Caki2 (cell line): ENCODE data around the gene RNF212. TPM values are rescaled to one million over a fixed set of nuclear protein-coding genes. Genes with fewer than 3 reads are reported as not detected.

Experiments
- DNase-seq: peaks from one replicate; pipeline ENCODE4 v3.0.0-alpha.2; 2015; ENCODE audit warnings: low read depth
- in situ Hi-C: cut with HindIII; loops from 2 replicates; pipeline ENCODE4 v1.10.0; 2016; ENCODE audit warnings: low sequenced_read_pairs, low pct_unique_long_range_greater_than_20kb, mixed read lengths
- total RNA-seq: library from RNA; depleted of rRNA; stranded (reverse); fragments of >200 nt; shearing (Covaris generic); gene quantifications from 2 replicates; pipeline ENCODE4 v1.2.3, GENCODE V29; 2014; ENCODE audit warnings: low replicate concordance

The RNF212 gene
- total RNA-seq, 1 experiment from 2014 or later: not detected

GRCh38 chr4:1044469-1045192 lies 68.7 kb downstream of the RNF212 start:
- no peak for DNase-seq
- in situ Hi-C loops: no loop called here

- in situ Hi-C loops: no loop called here
Observed at GRCh38 chr4:1043651-1044468, 69.5 kb downstream of the RNF212 start.

GRCh38 chr4:1043162-1043561 lies 70.2 kb downstream of the RNF212 start:
- DNase-seq: no peak
- in situ Hi-C loops: no loop called here

More at GRCh38 chr4:1043651-1044468, 69.5 kb downstream of the RNF212 start:
- peak; percentile 97 for DNase-seq

GRCh38 chr4:1042352-1043055 lies 70.9 kb downstream of the RNF212 start:
- no peak for DNase-seq
- in situ Hi-C loops: no loop called here

DNA sequence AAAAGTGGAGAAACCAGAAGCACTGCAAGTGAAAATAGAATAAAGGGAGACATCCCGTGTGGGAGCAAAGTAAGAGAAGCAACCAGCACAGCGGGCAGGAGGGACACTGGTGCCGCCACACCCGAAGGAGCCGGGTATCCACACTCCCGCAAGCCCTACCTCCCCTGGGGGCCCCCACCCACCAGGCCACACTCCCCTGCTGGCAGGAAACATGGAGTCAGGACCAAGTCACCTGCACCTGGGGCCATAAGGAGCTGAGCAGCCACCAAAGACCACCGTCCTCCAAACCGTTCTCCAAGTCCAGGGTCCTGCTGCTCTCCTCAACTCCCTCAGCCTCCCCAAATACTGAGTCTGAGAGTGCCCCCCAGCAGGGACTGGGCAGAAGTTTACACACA lies 71.4 kb downstream of the RNF212 start:
- in situ Hi-C loops: no loop called here

GRCh38 chr4:1041147-1041935 lies 72.0 kb downstream of the RNF212 start:
- DNase-seq: peak; percentile 95

More for the DNA sequence above, 71.4 kb downstream of the RNF212 start:
- DNase-seq: no peak

DNA sequence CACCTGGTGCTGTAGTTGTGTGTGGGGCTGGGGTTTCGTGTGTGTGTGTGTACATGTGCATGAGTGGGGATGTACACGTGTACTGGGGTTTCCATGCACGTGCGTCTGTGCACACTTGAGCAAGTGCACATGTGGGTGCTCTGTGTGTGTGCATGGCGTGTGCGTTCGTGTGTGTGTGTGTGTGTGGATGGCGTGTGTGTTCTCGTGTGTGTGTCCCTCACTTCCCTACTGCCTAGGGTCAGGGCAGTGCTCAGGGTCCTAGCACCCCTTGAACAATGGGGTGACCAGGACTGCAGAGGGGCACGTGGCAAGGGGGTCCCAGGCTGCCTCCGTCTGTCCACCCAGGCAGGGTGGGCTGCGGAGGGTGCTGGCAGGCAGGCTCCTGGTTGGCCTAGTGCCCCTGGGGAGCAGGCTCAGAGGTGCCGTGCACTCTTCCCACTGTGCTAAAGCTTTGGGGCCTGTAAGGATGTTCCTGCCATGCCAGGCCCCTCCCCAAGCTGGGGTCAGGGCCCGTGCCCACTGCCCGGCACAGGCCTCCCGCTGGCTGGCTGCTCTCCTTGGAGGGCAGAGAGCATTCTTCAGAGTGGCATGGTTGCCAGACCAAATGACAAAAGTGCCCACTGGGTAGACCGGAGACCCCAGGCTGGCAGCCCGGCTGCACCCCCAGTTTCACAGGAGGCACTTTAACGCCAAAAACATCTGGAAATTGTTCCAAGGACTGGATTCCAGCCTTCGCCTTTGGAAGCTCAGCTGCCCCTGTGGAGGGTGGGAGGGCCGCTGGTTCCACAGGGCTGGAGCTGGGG lies 72.8 kb downstream of the RNF212 start:
- no peak for DNase-seq
- in situ Hi-C loops: no loop called here

More at GRCh38 chr4:1041147-1041935, 72.0 kb downstream of the RNF212 start:
- in situ Hi-C loops: no loop called here

DNA sequence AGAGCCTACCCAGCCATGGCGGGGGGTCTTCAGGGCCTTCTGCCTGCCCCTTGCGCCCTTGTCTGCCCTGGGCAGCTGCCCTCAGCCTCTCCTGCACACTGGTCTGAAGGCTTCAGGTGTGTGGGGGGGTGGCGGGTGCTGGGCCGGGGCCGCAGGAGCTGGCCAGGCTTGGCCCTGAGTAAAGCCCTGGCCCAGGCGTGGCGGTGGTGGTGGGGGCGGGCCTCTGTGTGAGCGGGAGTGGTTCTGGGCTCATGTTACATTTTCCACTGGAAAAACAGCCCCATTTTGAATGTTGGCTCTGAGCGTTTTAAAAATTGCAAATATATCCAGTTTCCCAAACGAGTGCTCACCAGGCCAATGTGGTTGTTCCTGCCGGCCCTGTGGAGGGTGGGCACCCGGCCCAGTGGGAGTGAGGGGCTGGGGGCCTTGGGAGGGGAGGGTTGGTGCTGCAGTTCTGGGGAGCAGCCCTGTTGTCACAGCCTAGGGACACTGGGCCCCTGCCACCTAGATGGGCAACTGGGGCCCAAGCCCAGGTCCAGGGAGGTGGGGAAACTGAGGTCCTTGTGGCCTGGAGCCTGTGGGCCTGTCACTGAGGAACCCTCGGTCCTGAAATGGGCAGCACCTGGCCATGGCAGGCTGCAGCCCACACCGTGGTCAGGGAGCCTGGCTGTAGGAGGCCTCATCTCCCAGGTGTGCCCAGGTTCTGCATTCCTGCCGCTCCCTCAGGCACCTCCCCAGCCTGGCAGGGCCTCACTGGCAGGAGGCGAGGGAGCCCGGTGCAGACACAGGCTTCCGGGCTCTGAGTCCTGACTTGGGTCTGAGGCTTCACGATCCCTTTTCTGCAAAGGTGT lies 73.6 kb downstream of the RNF212 start:
- DNase-seq: no peak
- in situ Hi-C loops: no loop called here

GRCh38 chr4:1038948-1039492 lies 74.3 kb downstream of the RNF212 start:
- in situ Hi-C loops: no loop called here
- DNase-seq: no peak

DNA sequence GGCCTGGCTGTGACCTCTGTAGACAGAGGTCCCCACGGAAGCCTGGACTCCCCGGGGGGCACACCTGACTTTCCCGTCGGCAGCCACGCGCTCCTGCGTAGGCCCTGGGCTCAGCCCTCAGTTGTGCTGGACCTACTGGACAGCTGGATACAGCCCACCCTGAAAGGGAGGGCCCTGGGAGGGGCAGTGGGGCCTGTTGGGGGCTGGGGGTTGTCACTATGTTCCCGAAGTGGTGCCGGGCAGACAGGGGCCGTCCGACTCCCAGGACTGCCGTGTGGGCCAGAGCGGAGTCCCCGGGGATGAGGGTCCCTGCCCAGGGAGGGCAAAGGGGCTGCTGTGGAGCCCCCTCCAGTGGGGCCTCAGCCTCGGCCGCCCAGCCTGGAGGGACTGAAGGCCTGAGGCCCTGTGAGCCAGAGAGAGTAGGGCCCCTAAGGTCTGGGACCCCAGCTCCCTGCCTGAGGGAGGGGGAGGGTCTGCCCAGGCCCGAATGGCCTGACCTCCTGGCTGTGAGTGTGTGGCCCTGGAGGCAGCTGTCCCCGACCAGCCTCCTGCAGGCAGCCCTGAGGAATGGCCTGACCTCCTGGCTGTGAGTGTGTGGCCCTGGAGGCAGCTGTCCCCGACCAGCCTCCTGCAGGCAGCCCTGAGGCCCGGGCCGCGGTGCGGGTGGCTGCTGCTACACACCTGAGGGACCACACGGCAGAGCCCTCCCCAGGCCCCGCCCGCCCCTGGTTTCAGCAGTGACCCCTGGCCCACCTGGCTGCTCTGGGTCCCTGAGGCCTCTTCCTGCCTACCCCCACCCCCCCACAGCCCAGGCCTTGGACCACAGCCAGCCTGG lies 76.2 kb downstream of the RNF212 start:
- DNase-seq: no peak
- in situ Hi-C loops: no loop called here

- in situ Hi-C loops: no loop called here
- DNase-seq: no peak
Observed at GRCh38 chr4:1036095-1036494, 77.3 kb downstream of the RNF212 start.

GRCh38 chr4:1035510-1035909 lies 77.9 kb downstream of the RNF212 start:
- in situ Hi-C loops: no loop called here
- DNase-seq: no peak

GRCh38 chr4:1033840-1034551 lies 79.4 kb downstream of the RNF212 start:
- DNase-seq: no peak
- in situ Hi-C loops: no loop called here

GRCh38 chr4:1032861-1033260 lies 80.5 kb downstream of the RNF212 start:
- in situ Hi-C loops: no loop called here
- no peak for DNase-seq
